Gastrocnemius medialis (tissue), 4 donors: ENCODE results near the gene LAPTM4A. TPM values are rescaled to one million over a fixed set of nuclear protein-coding genes. Genes with fewer than 3 reads are reported as not detected.
A peak's percentile ranks its signal among the peaks of the same experiment; 100 is the strongest.
"Not testable (repeated sequence)": the region's sequence is repeated elsewhere in the genome, so short reads cannot be mapped to it uniquely, and the experiment has no call there.

Experiments used
- ATAC-seq, 2 donors: fragments of 150-250 bp; one replicate each; pipeline ENCODE4 v1.9.1; 2016
- DNase-seq, 2 donors: peaks; one replicate each; pipeline ENCODE4 v3.0.0-alpha.2; 2019
- H3K27ac ChIP-seq, 4 donors: fragments of 200-600 bp; sonication (generic); 1 replicate in 1 of 4; 2 replicates in 3 of 4; pipeline ENCODE4 v1.5.1; 2016 to 2018; ENCODE audit warnings: mild to moderate bottlenecking in 2 of 4, moderate library complexity in 1 of 4
- H3K27me3 ChIP-seq, 3 donors: fragments of 200-600 bp; sonication (generic) in 2 of 3; 1 replicate in 1 of 3; 2 replicates in 2 of 3; pipeline versions ENCODE4 v1.5.1 to v1.6.0; 2016 to 2019; ENCODE audit warnings: mild to moderate bottlenecking in 1 of 3, moderate library complexity in 1 of 3
- H3K36me3 ChIP-seq, 2 donors: fragments of 200-600 bp; sonication (generic) in 1 of 2; one replicate each; pipeline ENCODE4 v1.5.1; 2017 to 2018
- H3K4me1 ChIP-seq, 2 donors: fragments of 200-600 bp; sonication (generic) in 1 of 2; one replicate each; pipeline ENCODE4 v1.5.1; 2016 to 2017; ENCODE audit warnings: mild to moderate bottlenecking in 2 of 2
- H3K4me3 ChIP-seq, 4 donors: fragments of 200-600 bp; sonication (generic) in 3 of 4; 1 replicate in 1 of 4; 2 replicates in 3 of 4; pipeline ENCODE4 v1.5.1; 2016 to 2019; ENCODE audit warnings: mild to moderate bottlenecking in 2 of 4
- H3K9me3 ChIP-seq, 3 donors: fragments of 200-600 bp; sonication (generic) in 2 of 3; 1 replicate in 1 of 3; 2 replicates in 2 of 3; pipeline ENCODE4 v1.5.1; 2016 to 2019
- POLR2A ChIP-seq, 2 donors: fragments of 450-650 bp; IDR thresholded peaks; one replicate each; pipeline ENCODE4 v1.6.1; 2017; ENCODE audit warnings: antibody characterized with exemption in 2 of 2, mild to moderate bottlenecking in 2 of 2, moderate library complexity in 2 of 2
- in situ Hi-C, 4 donors: fragments of 200-750 bp; cut with MboI; loops; one replicate each; pipeline versions ENCODE4 v1.15.0 to v1.8.0; 2017; ENCODE audit warnings: low sequenced_read_pairs in 4 of 4
- intact Hi-C: fragments of 100-400 bp; cut with DNase I; formaldehyde crosslinking; loops from one replicate; pipeline ENCODE4 v1.15.1; 2023; ENCODE audit warnings: low total_unique reads
- total RNA-seq, 4 donors: library from RNA; depleted of rRNA; stranded (reverse); fragments of >200 nt; gene quantifications; one replicate each; pipeline versions ENCODE4 v1.1.0 to v1.2.3, GENCODE V29; 2016
- TF ChIP-seq, protein P1 (sequence below), 5 experiments: fragments of 450-650 bp in 3 of 5; fragments of 200-600 bp in 2 of 5; sonication (generic) in 2 of 5; IDR thresholded peaks in 4 of 5; conservative IDR thresholded peaks in 1 of 5; 1 replicate in 4 of 5; 2 replicates in 1 of 5; pipeline ENCODE4 v1.5.1; 2016 to 2019; ENCODE audit warnings: antibody characterized with exemption in 5 of 5, mild to moderate bottlenecking in 3 of 5, moderate library complexity in 3 of 5

LAPTM4A gene
- total RNA-seq, 4 donors from 2014 or later = 53.8 to 62.3 (median 57.4) TPM

DNA sequence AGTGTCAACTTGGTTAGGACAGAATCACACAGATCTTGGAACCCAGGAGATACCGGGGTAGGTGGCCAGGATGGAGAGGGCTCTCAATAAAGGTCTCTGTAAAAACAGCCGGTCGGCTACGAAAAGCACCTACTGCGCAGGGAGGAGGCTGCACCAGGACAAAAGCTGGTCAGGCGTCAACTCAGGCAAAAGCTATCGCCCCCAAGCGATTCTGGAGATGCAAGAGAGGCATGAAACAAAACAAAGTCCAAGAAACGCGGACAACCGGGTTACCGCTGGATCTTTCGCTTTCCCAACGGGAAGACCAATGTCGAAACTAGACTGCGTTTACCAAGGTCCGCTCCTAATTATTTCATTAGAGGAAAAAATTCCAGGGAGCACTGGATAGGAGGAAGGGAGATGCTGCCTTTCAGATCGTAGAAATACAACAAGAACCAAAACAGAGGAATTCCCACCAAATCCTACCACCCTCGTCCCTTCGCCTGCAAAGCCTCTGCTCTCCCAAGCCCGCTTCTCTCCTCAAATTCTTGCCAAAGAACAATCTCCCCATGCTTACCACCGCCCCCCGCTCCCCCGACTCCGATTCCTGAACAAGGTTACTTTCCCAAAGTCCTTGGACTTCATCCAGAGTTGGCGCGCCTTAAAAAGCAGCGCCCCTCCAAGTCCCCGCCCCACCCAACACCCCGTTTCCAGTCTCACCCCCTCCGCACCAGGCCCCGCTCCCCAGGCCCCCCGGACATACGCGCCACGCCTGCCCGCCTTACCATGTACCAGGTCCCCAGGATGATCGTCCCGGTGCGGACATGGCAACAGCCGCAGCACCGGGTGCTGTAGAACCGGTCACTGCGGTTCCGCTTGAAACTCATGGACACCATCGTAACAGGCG is 539 bp downstream of the LAPTM4A start:
- H3K27me3 ChIP-seq = no peaks in the 10 kb centered on the region
- H3K4me1 ChIP-seq = peaks cover 32 to 35% of the 10 kb centered on the region in 2 donors
- peak overlapping the region; percentile 80 to 100 (median 87) for H3K4me3 ChIP-seq
- TF ChIP-seq POLR2A (IDR thresholded peaks at IDR 0.05) = no peak
- TF ChIP-seq, protein P1, sequence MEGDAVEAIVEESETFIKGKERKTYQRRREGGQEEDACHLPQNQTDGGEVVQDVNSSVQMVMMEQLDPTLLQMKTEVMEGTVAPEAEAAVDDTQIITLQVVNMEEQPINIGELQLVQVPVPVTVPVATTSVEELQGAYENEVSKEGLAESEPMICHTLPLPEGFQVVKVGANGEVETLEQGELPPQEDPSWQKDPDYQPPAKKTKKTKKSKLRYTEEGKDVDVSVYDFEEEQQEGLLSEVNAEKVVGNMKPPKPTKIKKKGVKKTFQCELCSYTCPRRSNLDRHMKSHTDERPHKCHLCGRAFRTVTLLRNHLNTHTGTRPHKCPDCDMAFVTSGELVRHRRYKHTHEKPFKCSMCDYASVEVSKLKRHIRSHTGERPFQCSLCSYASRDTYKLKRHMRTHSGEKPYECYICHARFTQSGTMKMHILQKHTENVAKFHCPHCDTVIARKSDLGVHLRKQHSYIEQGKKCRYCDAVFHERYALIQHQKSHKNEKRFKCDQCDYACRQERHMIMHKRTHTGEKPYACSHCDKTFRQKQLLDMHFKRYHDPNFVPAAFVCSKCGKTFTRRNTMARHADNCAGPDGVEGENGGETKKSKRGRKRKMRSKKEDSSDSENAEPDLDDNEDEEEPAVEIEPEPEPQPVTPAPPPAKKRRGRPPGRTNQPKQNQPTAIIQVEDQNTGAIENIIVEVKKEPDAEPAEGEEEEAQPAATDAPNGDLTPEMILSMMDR (IDR thresholded peaks at IDR 0.05 in 4 of 5, conservative IDR thresholded peaks at IDR 0.05 in 1 of 5) = no peak
- no peaks in the 10 kb centered on the region for H3K9me3 ChIP-seq
- in situ Hi-C loops (loop anchor here in 1 of 4 donors (25.0 kb wide), 1 partner anchor 586 kb away; no protein-coding TSS in a partner anchor), intact Hi-C loops (loop anchor here (1.0 to 5.0 kb wide), 4 partner anchors 60 to 601 kb away; partner anchors contain the start of genes HS1BP3, PUM2, TTC32 and WDR35)
- peak; percentile 21 to 26 for ATAC-seq
- peak; percentile 33 to 45 for DNase-seq
- no peaks in the 10 kb centered on the region for H3K36me3 ChIP-seq
- peak overlapping the region; percentile 95 to 100 (median 95) for H3K27ac ChIP-seq

DNA sequence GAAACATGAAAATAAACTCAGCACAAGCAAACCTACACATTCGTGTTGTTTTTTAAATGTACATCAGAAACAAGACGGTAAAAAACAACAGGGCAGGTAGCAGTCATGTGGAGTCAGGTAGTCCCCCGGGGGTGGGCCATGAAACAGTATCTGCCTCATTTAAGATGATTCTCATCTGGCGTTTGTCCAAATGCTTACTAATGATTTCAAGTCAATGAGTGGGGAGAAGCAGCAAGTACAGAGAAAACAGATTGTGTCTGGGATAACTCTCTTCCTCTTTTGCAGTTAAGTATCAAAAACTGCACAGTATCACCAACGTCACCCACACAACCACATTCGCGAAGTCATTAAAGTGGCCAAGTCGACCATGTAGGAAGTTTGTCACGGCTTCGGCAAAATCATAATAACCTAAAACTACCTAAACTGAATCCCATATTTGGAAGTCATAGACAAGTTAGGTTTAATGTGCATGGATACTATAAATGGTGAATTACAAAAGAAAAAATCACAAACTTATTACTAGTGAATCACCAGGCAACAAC is 1.3 kb downstream of the LAPTM4A start:
- Histone ChIP-seq H3K36me3 (no peaks in the 10 kb centered on the region), H3K27me3 (no peaks in the 10 kb centered on the region), H3K9me3 (no peaks in the 10 kb centered on the region), H3K4me1 (peaks cover 32 to 42% of the 10 kb centered on the region in 2 donors), H3K4me3 (peak overlapping the region; percentile 80 to 100 (median 87)), H3K27ac (peak overlapping the region; percentile 95 to 100 (median 95))
- TF ChIP-seq, protein P1 (IDR thresholded peaks at IDR 0.05 in 4 of 5, conservative IDR thresholded peaks at IDR 0.05 in 1 of 5) = no peak
- TF ChIP-seq POLR2A (IDR thresholded peaks at IDR 0.05) = no peak
- intact Hi-C loops (loop anchor here (2.0 to 5.0 kb wide), 3 partner anchors 59 to 602 kb away; partner anchors contain the start of genes HS1BP3, PUM2 and WDR35), in situ Hi-C loops (loop anchor here in 1 of 4 donors (25.0 kb wide), 1 partner anchor 587 kb away; no protein-coding TSS in a partner anchor)
- ATAC-seq (no peak), DNase-seq (no peak)

- DNase-seq (no peak), ATAC-seq (no peak)
- H3K27me3 ChIP-seq = no peaks in the 10 kb centered on the region
- no peaks in the 10 kb centered on the region for H3K36me3 ChIP-seq
- H3K4me1 ChIP-seq = peaks cover 32 to 46% of the 10 kb centered on the region in 2 donors
- H3K27ac ChIP-seq = peak overlapping the region; percentile 95 to 100 (median 95)
- TF ChIP-seq, protein P1 (IDR thresholded peaks at IDR 0.05 in 4 of 5, conservative IDR thresholded peaks at IDR 0.05 in 1 of 5) = no peak
- TF ChIP-seq POLR2A (IDR thresholded peaks at IDR 0.05) = peak in 1 of 2 donors; percentile 14
- intact Hi-C loops = loop anchor here (2.0 to 5.0 kb wide), 3 partner anchors 59 to 603 kb away; partner anchors contain the start of genes HS1BP3, PUM2 and WDR35
- in situ Hi-C loops = loop anchor here in 1 of 4 donors (25.0 kb wide), 1 partner anchor 588 kb away; no protein-coding TSS in a partner anchor
- H3K9me3 ChIP-seq = no peaks in the 10 kb centered on the region
- H3K4me3 ChIP-seq = peak overlapping the region; percentile 80 to 100 (median 87)
Measured at GRCh38 chr2:20049637-20050036, 1.8 kb downstream of the LAPTM4A start.

GRCh38 chr2:20048488-20049448 is 2.7 kb downstream of the LAPTM4A start:
- in situ Hi-C loops = no loop called here
- H3K27ac ChIP-seq = peak overlapping the region in 3 of 4 donors; percentile 95 to 100 (median 95)
- no peaks in the 10 kb centered on the region for H3K9me3 ChIP-seq
- ATAC-seq (no peak), DNase-seq (no peak)
- no peaks in the 10 kb centered on the region for H3K36me3 ChIP-seq
- TF ChIP-seq, protein P1 (IDR thresholded peaks at IDR 0.05 in 4 of 5, conservative IDR thresholded peaks at IDR 0.05 in 1 of 5) = no peak
- TF ChIP-seq POLR2A (IDR thresholded peaks at IDR 0.05) = no peak
- peak overlapping the region; percentile 80 to 100 (median 87) for H3K4me3 ChIP-seq
- intact Hi-C loops = no loop called here
- peaks cover 36 to 54% of the 10 kb centered on the region in 2 donors for H3K4me1 ChIP-seq
- no peaks in the 10 kb centered on the region for H3K27me3 ChIP-seq

DNA sequence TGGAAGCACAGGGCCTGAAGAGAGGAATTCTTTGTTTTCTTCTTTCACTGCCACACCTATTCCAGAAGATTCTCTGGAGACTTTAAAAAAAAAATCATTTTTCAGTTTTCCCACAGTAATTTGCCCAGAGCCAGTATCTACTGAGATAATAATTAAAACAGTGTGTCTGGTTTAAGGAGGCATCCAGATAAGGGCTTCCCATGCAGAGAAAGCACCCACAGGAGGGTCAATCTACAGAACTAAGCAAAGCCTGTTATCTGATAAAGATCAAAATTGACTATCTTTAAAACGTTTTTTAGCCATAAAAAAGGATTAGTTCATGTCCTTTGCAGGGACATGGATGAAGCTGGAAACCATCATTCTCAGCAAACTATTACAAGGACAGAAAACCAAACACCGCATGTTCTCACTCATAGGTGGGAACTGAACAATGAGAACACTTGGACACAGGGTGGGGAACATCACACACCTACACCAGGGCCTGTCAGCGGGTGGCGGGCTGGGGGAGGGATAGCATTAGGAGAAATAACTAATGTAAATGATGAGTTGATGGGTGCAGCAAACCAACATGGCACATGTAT is 5.6 kb downstream of the LAPTM4A start:
- H3K36me3 ChIP-seq, H3K9me3 ChIP-seq, intact Hi-C loops, H3K27me3 ChIP-seq, ATAC-seq, in situ Hi-C loops, H3K4me3 ChIP-seq, DNase-seq, H3K27ac ChIP-seq: not testable (repeated sequence)
- H3K4me1 ChIP-seq = peaks cover 35 to 58% of the 10 kb centered on the region in 2 donors
